ENCODE data around the gene ZDHHC3.

Gene ZDHHC3

DNA sequence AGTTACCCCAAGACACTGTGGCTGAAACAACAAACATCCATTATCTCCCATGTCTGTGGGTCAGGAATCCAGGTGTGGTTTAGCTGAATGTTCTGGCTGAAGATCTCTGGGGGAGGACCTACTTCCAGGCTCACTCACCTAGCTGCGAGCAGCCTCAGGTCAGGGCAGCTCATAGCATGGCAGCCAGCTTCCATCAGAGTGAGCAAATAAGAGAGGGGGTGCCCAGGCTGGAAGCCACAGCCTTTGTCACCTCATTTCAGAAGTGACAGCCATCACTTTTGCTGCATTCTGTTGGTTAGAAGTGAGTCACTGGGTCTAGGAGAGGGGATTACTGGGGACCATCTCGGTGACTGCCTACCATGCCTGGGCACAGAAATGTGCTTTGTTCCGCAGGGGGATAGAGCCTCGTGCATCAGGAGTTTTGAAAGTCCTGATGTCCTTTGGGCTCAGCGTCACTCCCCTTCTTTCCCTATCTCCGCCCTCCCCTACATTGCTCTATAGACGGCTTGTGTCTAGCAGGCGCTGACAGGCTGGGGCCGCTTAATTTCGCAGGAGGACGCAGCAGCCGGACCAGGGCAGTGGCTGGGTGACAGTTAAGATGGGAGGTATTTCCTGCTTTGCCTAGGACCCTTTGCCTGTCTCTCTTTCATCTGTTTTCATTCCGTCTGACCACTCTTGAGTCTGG is 76.1 kb downstream of the ZDHHC3 start:
- no peak for DNase-seq (ENCODE audit: low read depth in 3 of 3, low spot score in 1 of 3)

DNA sequence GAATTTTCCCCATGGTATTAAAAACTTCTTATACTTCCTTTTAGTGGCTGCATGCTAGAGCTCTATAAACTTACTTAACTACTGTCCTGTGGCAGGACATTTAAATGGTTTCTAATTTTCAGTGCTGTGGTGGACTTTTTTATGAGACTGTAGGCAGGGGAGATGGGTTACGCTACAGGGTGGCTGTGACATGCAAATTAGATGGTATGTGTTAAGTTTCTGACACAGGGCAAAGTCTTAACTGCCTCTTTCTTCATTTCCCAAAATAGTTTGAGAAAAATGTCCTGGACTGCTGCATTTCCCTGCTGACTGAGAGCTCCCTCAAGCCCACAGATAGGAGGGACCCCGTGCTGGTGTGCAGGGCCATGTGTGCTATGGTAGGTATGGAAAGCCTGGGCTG is 79.5 kb downstream of the ZDHHC3 start:
- DNase-seq (ENCODE audit: low read depth in 3 of 3, low spot score in 1 of 3) = no peak

DNA sequence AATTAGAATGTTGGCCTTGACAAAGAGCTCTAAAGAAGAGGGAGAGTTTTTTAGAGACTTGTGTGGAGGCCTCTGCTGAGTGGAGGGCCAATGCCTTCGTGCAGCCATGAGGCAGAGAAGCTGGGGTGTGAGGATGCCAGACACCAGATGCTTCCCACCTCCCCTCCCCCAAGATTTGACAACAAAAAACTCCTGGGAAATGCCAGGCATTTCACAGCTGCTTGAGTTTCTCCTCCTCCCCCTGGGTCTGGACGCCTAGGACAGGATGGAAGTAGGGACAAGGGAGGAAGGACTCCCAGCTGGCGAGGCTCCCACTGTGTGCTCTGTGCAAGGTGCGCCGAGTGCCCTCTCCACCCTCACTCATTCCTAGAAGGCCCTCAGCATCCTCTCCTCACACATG is 81.5 kb downstream of the ZDHHC3 start:
- no peak for DNase-seq (ENCODE audit: low read depth in 3 of 3, low spot score in 1 of 3)

DNA sequence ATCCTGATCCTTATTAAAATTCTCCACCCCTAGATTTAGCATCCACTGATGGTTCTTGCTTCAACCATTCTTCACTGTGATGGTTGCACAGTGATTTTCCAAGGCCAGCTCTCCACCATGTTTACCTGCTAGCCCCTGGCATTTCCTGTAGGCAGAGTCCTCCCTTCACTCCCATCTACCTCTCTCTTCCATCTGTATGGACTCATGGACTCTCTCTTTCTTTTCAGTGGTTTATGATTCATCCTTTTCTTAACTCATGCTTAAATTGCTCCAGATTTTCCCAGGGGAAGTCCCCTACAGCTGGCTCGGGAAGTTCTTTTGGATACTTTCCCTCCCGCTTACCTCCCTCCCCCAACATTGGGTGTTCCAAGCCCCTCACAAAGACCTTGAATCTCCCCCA is 82.9 kb downstream of the ZDHHC3 start:
- no peak for DNase-seq (ENCODE audit: low read depth in 3 of 3, low spot score in 1 of 3)

DNA sequence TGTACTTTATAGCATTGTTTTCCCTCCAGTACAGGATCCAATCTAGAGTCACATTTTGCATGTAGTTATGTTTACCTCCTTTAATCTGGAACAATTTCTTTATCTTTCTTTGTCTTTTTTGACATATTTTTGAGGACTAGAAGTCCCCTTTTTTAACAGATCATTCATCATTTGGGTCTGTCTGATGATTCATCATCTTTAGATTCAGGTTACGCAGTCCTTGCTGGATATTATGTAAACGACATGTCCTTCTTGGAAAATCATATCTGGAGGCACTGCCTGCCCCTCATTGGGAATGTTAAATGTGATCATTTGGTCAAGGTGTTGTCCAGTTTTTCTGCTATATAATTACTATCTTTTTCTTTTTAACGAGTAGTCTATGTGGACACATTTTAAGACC is 83.3 kb downstream of the ZDHHC3 start:
- no peak for DNase-seq (ENCODE audit: low read depth in 3 of 3, low spot score in 1 of 3)

DNA sequence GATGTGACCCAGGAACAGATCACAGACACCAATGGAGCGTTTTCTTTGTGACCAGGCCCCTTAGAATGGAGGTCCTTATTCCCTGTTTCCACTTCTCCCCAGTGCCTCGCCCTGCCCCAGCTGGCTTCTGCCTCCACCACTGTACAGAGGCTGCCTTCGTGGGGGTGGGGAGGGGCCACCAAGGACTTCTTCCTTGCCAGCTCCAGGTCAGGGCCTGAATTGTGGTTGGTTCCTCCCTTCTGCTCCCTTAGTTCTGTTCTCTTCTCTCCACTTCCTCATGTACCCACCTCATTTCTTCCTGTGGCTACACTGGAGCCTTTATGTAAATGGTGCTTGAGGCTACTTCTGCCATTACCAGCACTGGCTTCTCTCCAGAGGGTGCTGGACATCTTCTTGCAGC is 85.1 kb downstream of the ZDHHC3 start:
- DNase-seq (ENCODE audit: low read depth in 3 of 3, low spot score in 1 of 3) = no peak

DNA sequence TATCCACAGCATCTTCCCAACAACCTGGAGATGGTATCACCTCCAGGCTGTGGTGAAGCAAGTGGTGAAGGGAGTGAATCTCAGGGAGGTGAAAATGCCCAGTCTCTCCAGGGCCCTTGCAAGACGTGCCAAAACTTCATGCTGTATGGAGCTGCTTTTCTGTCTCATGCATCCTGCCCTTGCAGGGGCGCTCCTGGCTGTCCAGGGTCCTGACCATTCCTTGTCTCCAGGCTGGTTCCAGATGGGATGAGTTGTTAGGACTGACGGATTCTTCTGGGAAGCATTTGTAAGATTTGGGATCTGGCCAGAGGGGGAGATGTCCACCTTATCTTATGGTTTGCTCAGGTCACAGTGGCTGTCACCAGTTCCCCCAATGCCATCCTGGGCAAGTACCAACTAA is 85.7 kb downstream of the ZDHHC3 start:
- no peak for DNase-seq (ENCODE audit: low read depth in 3 of 3, low spot score in 1 of 3)

DNA sequence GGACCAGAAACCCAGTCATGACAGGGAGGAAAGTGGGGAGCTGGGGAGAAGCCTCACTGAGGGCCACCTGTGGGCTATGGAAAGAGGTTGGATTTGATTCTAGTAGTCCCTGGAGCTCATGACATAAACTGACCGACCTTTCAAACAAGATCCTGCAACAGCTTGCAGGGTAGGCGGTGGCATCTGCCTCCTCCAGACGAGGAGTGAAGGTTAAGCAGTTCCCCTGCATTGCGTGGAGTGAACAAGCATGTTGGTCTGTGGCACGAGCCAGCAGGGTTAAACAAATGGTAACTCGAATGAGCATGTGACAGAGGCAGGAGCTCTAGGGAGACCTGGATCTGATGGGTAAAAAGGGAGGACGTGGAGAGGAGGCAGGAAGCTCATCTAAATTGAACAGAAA is 88.9 kb downstream of the ZDHHC3 start:
- DNase-seq (ENCODE audit: low read depth in 3 of 3, low spot score in 1 of 3) = no peak

DNA sequence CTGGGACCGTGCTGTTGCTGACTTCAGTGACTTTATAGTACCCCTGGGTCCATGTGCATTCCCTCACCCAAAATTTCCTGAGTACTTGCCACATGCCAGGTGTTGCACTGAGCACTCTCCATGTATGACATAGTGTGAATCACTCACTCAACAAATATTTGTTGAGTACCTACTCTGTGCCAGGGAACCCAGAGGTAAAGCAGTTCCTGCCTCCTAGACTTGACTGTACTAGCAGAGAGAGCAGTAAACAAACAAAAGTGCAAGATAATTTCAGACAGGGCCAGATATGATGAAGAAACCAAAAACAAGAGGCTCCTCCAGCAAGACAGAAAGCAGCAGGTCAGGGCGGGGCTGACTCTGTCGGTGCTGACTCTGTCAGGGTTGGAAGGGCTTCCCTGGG is 89.4 kb downstream of the ZDHHC3 start:
- DNase-seq (ENCODE audit: low read depth in 3 of 3, low spot score in 1 of 3) = no peak

DNA sequence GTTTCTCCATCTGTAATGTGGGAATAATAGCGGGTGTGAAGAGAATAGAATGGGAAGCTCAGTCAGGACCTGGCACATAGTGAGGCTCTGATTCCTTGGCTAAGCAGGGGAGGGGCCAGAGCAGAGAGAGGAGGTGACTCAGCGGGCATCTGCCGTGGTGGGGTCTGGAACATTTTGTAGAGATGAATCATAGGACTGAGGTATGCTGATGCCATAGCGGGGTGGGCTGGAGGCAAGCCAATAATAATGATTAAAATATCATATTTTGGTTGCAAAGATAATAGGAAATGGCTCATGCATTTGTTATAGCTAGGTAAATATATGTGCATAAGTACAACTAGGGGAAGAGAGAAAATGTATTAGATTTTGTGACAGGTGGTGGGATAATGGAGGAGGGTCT is 90.4 kb downstream of the ZDHHC3 start:
- no peak for DNase-seq (ENCODE audit: low read depth in 3 of 3, low spot score in 1 of 3)

DNA sequence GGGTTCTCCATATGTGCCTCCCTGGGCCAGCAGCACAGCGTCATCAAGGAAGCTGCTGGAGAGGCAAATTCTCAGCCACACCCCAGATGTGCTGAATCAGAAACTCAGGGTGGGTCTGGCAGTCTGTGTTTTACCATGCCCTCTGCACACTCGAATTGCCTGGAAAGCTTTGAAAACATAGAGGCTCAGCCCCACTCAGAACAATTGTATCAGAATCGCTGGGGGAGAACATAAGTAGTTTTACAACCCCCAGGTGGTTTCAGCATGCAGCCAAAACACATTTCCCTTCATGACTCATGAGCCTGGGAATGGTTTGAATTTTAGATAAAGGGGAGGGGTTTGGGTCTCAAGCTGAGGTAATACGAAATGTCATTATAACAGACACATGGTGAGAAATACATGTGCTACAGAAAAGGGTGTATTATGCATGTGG is 92.0 kb downstream of the ZDHHC3 start:
- DNase-seq (ENCODE audit: low read depth in 3 of 3, low spot score in 1 of 3) = no peak

DNA sequence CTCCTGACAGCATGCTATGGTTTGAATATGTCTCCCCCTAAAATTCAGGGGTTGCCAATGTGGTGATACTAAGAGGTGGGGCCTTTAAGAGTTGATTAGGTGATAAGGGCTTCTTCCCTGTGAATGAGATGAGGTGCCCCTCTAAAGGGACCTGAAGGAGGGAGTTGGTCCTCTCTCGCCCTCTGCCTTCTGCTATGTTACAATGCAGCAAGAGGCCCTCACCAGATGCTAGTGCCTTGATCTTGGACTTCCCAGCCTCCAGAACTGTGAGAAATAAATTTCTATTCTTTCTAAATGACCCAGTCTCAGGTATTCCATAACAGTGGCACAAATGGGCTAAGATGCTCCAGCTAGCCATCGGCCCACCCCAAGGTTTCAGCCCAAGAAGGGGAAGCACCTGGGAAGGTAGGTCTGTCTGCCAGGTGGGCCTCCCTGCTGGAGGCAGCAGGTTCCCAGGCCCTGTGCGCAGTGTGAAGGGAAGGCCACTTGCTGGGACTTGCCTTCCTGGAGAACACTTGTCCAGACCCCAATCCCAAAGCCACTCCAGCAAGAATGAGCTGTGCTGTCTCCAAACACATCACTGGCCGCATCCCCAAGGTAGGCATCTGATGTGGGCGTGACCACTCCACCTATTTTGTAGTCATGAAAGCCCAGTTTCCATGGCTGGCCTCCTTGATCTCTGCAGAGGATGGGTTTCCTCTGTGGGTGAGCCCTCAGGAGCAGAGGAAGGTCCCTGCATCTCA is 92.6 kb downstream of the ZDHHC3 start:
- DNase-seq (ENCODE audit: low read depth in 3 of 3, low spot score in 1 of 3) = no peak

DNA sequence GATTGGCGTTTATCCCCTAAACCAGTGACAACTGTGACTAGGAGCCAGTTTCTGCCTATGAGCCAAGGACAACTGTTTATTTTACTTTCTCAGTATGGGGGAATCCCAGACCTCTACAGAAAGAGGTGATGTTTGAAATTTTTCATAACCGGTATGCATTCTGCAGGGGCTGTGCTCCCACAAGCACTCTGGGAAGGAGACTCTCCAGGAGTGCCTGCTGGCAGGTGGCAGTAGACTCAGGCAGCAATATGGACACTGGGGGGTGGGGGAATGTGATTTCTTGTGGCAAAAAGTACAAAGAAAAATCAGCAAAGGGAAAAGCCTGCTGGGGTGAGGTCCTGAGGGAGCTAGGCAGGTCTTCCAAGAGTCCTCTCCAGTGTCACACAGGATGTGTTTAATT is 95.7 kb downstream of the ZDHHC3 start:
- DNase-seq (ENCODE audit: low read depth in 3 of 3, low spot score in 1 of 3) = no peak

DNA sequence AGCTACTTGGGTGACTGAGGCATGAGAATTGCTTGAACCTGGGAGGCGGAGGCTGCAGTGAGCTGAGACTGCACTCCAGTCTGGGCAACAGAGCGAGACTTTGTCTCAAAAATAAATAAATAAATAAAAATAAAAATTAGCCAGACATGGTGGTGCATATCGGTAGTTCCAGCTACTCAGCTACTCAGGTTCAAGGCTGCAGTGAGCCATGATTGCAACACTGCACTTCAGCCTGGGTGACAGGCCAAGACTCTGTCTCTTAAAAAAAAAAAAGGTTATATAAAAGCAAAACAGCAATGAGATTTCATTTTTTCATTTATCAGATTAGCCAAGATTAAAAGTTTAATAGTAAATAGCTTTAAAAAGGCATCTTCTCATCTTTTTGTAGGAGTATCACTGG is 98.6 kb downstream of the ZDHHC3 start:
- no peak for DNase-seq (ENCODE audit: low read depth in 3 of 3, low spot score in 1 of 3)

DNA sequence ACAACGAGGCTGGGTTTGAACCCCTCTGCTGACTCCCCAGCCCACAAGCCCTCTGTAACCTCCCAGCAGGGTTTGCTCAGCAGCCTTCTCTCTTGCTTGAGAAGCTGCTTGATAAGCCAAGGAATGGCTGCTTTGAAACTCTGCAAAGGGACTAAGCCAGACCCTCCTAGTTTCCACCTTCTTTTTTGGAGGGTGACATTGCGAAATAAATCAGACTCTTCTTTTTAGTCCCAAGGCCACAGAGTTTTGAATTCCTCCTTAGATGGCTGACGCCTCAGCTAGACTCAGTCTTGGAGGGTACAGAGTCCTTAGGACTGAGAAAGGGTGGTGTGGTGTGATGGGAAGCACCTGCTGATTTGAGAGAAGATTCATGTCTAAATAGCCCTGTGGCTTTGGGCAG is 100.4 kb downstream of the ZDHHC3 start:
- no peak for DNase-seq (ENCODE audit: low read depth in 3 of 3, low spot score in 1 of 3)

Measured in stimulated activated CD4-positive, alpha-beta T cell treated with anti-CD3 and anti-CD28 coated beads, TNF-alpha, amount 100 ng/mL, for 1 hour (primary cell).